ENCODE measurements around the gene NPAS2. TPM values are rescaled to one million over a fixed set of nuclear protein-coding genes. Genes with fewer than 3 reads are reported as not detected.

The NPAS2 gene
- total and polyA plus RNA-seq, 2 of the 8 experiments (the other 6 are each of a cell fraction or from before 2014, with no cell fraction given): 1.8 to 1.9 TPM

DNA sequence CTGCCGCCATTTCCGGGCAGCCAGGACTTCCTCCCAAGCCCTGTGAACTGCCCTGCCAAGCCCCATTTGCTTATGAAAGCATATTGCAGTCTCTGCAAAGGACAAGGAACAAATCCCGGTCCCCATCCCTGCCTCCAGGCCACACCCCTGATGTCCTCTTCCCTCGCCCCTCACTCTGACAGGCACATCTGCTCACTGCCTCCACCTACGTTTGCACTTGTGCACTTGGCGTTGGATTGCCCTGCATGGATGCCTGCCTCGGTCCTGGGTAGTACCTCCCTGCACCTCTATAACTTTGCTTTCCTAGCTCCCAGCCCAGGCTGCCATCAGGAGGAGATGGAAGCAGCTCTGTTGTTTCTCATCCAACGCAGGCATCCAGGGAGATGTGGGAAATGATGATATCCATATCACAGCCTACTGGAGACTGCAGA lies 162.5 kb downstream of the NPAS2 start (continued):
- TF ChIP-seq HDAC2 (IDR thresholded peaks at IDR 0.05; ENCODE audit: borderline replicate concordance in 1 of 2, low read depth in 2 of 2, low read length in 2 of 2): no peak
- TF ChIP-seq, protein P1, sequence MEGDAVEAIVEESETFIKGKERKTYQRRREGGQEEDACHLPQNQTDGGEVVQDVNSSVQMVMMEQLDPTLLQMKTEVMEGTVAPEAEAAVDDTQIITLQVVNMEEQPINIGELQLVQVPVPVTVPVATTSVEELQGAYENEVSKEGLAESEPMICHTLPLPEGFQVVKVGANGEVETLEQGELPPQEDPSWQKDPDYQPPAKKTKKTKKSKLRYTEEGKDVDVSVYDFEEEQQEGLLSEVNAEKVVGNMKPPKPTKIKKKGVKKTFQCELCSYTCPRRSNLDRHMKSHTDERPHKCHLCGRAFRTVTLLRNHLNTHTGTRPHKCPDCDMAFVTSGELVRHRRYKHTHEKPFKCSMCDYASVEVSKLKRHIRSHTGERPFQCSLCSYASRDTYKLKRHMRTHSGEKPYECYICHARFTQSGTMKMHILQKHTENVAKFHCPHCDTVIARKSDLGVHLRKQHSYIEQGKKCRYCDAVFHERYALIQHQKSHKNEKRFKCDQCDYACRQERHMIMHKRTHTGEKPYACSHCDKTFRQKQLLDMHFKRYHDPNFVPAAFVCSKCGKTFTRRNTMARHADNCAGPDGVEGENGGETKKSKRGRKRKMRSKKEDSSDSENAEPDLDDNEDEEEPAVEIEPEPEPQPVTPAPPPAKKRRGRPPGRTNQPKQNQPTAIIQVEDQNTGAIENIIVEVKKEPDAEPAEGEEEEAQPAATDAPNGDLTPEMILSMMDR (IDR thresholded peaks at IDR 0.05; ENCODE audit: control extremely low read depth in 1 of 3, insufficient read depth in 1 of 3, low read depth in 1 of 3, low read length in 3 of 3): peak in 2 of 3 experiments; percentile 30 to 42; a peak in 2 of 4 replicates
- no peak for TF ChIP-seq CBX8 (IDR thresholded peaks at IDR 0.05; ENCODE audit: borderline replicate concordance, low read depth, low read length)
- no peak for TF ChIP-seq ASH2L (IDR thresholded peaks at IDR 0.05; ENCODE audit: low read length)
- TF ChIP-seq CHD1 (IDR thresholded peaks at IDR 0.05; ENCODE audit: low read depth, low read length): no peak

Data from H1 (cell line).